Astrocyte (in vitro differentiated cells and primary cell): ENCODE data around the gene KRTAP10-8. TPM values are rescaled to one million over a fixed set of nuclear protein-coding genes. Genes with fewer than 3 reads are reported as not detected.
"Not testable (repeated sequence)": the region's sequence is repeated elsewhere in the genome, so short reads cannot be mapped to it uniquely, and the experiment has no call there.

Experiments
- DNase-seq: peaks from one replicate; pipeline ENCODE4 v3.0.0-alpha.2; 2010; ENCODE audit warnings: low read depth
- FAIRE-seq: peaks from 2 replicates; lab custom pipeline; 2011; peaks lifted over from hg19 to GRCh38; lab: Jason Lieb, UNC
- H2AFZ ChIP-seq: 2 replicates; pipeline ENCODE4 v1.6.0; 2012; ENCODE audit warnings: low read depth, low read length, inconsistent platforms
- H3K27ac ChIP-seq: 2 replicates; pipeline ENCODE4 v1.5.1; 2011; ENCODE audit warnings: low read depth, low read length, inconsistent platforms
- H3K27me3 ChIP-seq: 2 replicates; pipeline ENCODE4 v1.6.0; 2011; ENCODE audit warnings: low read length, inconsistent platforms; ENCODE audit not compliant: insufficient read depth
- H3K36me3 ChIP-seq: 2 replicates; pipeline ENCODE4 v1.5.1; 2011; ENCODE audit warnings: low read length, inconsistent platforms; ENCODE audit not compliant: insufficient read depth
- H3K4me1 ChIP-seq: 2 replicates; pipeline ENCODE4 v1.5.1; 2011; ENCODE audit warnings: low read length, inconsistent platforms; ENCODE audit not compliant: insufficient read depth
- H3K4me2 ChIP-seq: 2 replicates; pipeline ENCODE4 v1.6.0; 2012; ENCODE audit warnings: low read length, inconsistent platforms
- H3K4me3 ChIP-seq: 2 replicates; pipeline ENCODE4 v1.5.1; 2011; ENCODE audit warnings: low read depth, mild to moderate bottlenecking, low read length, inconsistent platforms; ENCODE audit not compliant: insufficient read depth
- H3K79me2 ChIP-seq: 2 replicates; pipeline ENCODE4 v1.6.0; 2012; ENCODE audit warnings: mild to moderate bottlenecking, low read length, inconsistent platforms; ENCODE audit not compliant: insufficient read depth
- H3K9ac ChIP-seq: 2 replicates; pipeline ENCODE4 v1.6.0; 2012; ENCODE audit warnings: mild to moderate bottlenecking, low read length, inconsistent platforms
- H3K9me3 ChIP-seq: 2 replicates; pipeline ENCODE4 v1.5.1; 2012; ENCODE audit warnings: low read depth, mild to moderate bottlenecking, low read length, inconsistent platforms; ENCODE audit not compliant: insufficient read depth
- H4K20me1 ChIP-seq: 2 replicates; pipeline ENCODE4 v1.6.0; 2012; ENCODE audit warnings: low read length, inconsistent platforms; ENCODE audit not compliant: insufficient read depth
- H3K27ac Mint-ChIP-seq: one replicate; pipeline ENCODE4 v1.8.0; 2021; ENCODE audit warnings: mild to moderate bottlenecking, mixed read lengths; ENCODE audit not compliant: unreplicated experiment
- H3K27me3 Mint-ChIP-seq: one replicate; pipeline ENCODE4 v1.8.0; 2021; ENCODE audit warnings: low read depth, mixed read lengths; ENCODE audit not compliant: unreplicated experiment
- H3K36me3 Mint-ChIP-seq: one replicate; pipeline ENCODE4 v1.8.0; 2021; ENCODE audit warnings: low read depth, mixed read lengths; ENCODE audit not compliant: unreplicated experiment
- H3K4me1 Mint-ChIP-seq: one replicate; pipeline ENCODE4 v1.8.0; 2021; ENCODE audit warnings: low read depth, mixed read lengths; ENCODE audit not compliant: unreplicated experiment
- H3K4me3 Mint-ChIP-seq: one replicate; pipeline ENCODE4 v1.8.0; 2021; ENCODE audit warnings: mild to moderate bottlenecking, moderate library complexity, mixed read lengths; ENCODE audit not compliant: unreplicated experiment
- H3K9me3 Mint-ChIP-seq: one replicate; pipeline ENCODE4 v1.8.0; 2021; ENCODE audit warnings: mild to moderate bottlenecking, mixed read lengths; ENCODE audit not compliant: unreplicated experiment
- CTCF ChIP-seq: IDR thresholded peaks from 2 replicates; pipeline ENCODE4 v1.5.1; 2011; ENCODE audit warnings: low read depth, mild to moderate bottlenecking, inconsistent platforms, low read length, moderate library complexity; ENCODE audit not compliant: insufficient read depth
- EZH2 ChIP-seq: IDR thresholded peaks from 2 replicates; pipeline ENCODE4 v1.6.1; 2012; ENCODE audit warnings: mild to moderate bottlenecking, low read length, inconsistent platforms; ENCODE audit not compliant: insufficient read depth
- total RNA-seq: library from RNA; stranded (reverse); gene quantifications from 2 replicates; pipeline ENCODE4 v1.2.1, GENCODE V29; 2021

Gene KRTAP10-8
- total RNA-seq, 1 donor from 2014 or later, result not detected

- Histone ChIP-seq H4K20me1 (no peaks in the 10 kb centered on the region), H3K27ac (no peak overlapping the region), H3K27me3 (no peaks in the 10 kb centered on the region), H2AFZ (no peak overlapping the region), H3K4me3 (no peak overlapping the region), H3K9ac (no peak overlapping the region), H3K4me1 (no peaks in the 10 kb centered on the region), H3K9me3 (peaks cover under 1% of the 10 kb centered on the region), H3K4me2 (no peak overlapping the region), H3K79me2 (no peaks in the 10 kb centered on the region), H3K36me3 (no peaks in the 10 kb centered on the region)
- Mint-ChIP-seq H3K9me3 (peaks cover 20% of the 10 kb centered on the region), H3K27ac (no peak overlapping the region), H3K4me3 (no peak overlapping the region), H3K4me1 (no peaks in the 10 kb centered on the region), H3K27me3 (peaks cover 27% of the 10 kb centered on the region), H3K36me3 (no peaks in the 10 kb centered on the region)
- no peak for DNase-seq
- FAIRE-seq, result no peak
- TF ChIP-seq EZH2, result no peak
Measured at GRCh38 chr21:44636209-44637017, 24.5 kb downstream of the KRTAP10-8 start.

GRCh38 chr21:44637018-44637850 is 25.4 kb downstream of the KRTAP10-8 start, which contains the start of gene KRTAP10-10:
Gene KRTAP10-10 (plus strand): TSS chr21:44637356. CDS start chr21:44637418, 62 bp downstream.
- H2AFZ ChIP-seq, result no peak within 1 kb of the TSS
- H3K79me2 ChIP-seq, result no peaks in the 10 kb centered on the region
- no peak within 1 kb of the TSS for H3K27ac Mint-ChIP-seq
- H3K27me3 ChIP-seq, result no peaks in the 10 kb centered on the region
- DNase-seq, result no peak
- TF ChIP-seq CTCF (no peak), EZH2 (no peak)
- H3K9me3 ChIP-seq, result peaks cover 2% of the 10 kb centered on the region
- no peak within 1 kb of the TSS for H3K9ac ChIP-seq
- no peak within 1 kb of the TSS for H3K4me2 ChIP-seq
- no peaks in the 10 kb centered on the region for H3K4me1 ChIP-seq
- H3K36me3 Mint-ChIP-seq, result no peaks in the 10 kb centered on the region
- no peaks in the 10 kb centered on the region for H4K20me1 ChIP-seq
- no peaks in the 10 kb centered on the region for H3K4me1 Mint-ChIP-seq
- H3K36me3 ChIP-seq, result no peaks in the 10 kb centered on the region
- H3K27ac ChIP-seq, result no peak within 1 kb of the TSS
- no peak within 1 kb of the TSS for H3K4me3 ChIP-seq
- peaks cover 29% of the 10 kb centered on the region for H3K27me3 Mint-ChIP-seq
- no peak within 1 kb of the TSS for H3K4me3 Mint-ChIP-seq
- H3K9me3 Mint-ChIP-seq, result peaks cover 12% of the 10 kb centered on the region
- no peak for FAIRE-seq

GRCh38 chr21:44637851-44638348 is 26.0 kb downstream of the KRTAP10-8 start:
- not testable (repeated sequence) for H3K4me2 ChIP-seq, H3K79me2 ChIP-seq, H3K9me3 ChIP-seq, H3K4me3 ChIP-seq, FAIRE-seq, H3K4me1 Mint-ChIP-seq, DNase-seq, H3K4me1 ChIP-seq, H3K27ac Mint-ChIP-seq, H2AFZ ChIP-seq, H3K4me3 Mint-ChIP-seq, H3K9ac ChIP-seq, H4K20me1 ChIP-seq, H3K27me3 ChIP-seq, H3K36me3 Mint-ChIP-seq, H3K9me3 Mint-ChIP-seq, H3K36me3 ChIP-seq, H3K27ac ChIP-seq
- H3K27me3 Mint-ChIP-seq, result peaks cover 29% of the 10 kb centered on the region

GRCh38 chr21:44638506-44639330 is 26.8 kb downstream of the KRTAP10-8 start:
- peaks cover 31% of the 10 kb centered on the region for H3K27me3 Mint-ChIP-seq
- FAIRE-seq, H3K4me1 Mint-ChIP-seq: not testable (repeated sequence)

More at GRCh38 chr21:44638506-44639330, 26.8 kb downstream of the KRTAP10-8 start:
- H3K9me3 ChIP-seq, H3K36me3 ChIP-seq, H3K27ac Mint-ChIP-seq, H3K79me2 ChIP-seq, H3K4me3 Mint-ChIP-seq, H3K4me2 ChIP-seq, H3K4me1 ChIP-seq, H3K4me3 ChIP-seq, H3K27ac ChIP-seq, H4K20me1 ChIP-seq, H3K36me3 Mint-ChIP-seq, H3K9ac ChIP-seq, H2AFZ ChIP-seq, DNase-seq, H3K27me3 ChIP-seq: not testable (repeated sequence)
- H3K9me3 Mint-ChIP-seq, result peaks cover 11% of the 10 kb centered on the region
